Measurements from ENCODE around the gene KCNIP4.
"Not testable (repeated sequence)": the region's sequence is repeated elsewhere in the genome, so short reads cannot be mapped to it uniquely, and the experiment has no call there.

The KCNIP4 gene

DNA sequence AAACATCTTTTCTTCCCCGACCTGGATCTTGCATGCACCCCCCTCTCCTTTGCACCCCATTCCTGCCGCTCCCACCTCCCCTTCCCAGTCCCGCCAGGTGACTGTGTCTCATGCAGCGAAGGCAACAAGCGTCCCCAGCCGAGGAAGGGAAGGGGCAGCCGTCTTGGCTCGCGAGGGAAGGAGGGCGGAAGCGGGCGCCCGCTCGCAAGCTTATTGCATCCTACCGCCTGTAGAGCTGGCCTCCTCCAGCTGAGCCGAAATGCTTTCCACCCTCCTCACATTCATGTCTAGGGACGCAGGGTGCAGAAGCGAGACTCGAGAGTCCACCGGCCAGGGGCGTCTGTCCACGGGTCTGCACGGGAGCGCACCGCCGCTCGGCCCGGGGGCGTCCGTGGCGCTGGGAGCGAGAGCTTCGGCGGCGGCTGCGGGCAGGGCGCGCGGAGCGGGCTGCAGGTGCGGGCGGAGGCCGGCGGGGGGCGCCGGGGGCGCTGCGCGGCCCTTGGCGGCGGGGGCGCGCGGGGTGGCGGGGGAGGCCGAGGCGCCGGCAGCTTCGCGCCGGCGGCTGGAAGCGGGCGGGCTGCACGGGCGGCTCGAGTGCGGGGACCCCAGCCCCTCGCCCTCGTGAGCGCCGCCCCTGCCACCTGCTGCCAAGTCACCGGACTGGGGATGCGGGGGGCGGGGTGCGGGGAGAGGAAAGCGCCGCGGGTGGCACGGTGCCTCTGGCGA lies at the start of gene KCNIP4:
KCNIP4 (minus strand) TSS at position 426 of the 726 bp plus-strand sequence.
- DNase-seq (ENCODE audit: low read depth in 2 of 2, low spot score in 1 of 2): no peak

DNA sequence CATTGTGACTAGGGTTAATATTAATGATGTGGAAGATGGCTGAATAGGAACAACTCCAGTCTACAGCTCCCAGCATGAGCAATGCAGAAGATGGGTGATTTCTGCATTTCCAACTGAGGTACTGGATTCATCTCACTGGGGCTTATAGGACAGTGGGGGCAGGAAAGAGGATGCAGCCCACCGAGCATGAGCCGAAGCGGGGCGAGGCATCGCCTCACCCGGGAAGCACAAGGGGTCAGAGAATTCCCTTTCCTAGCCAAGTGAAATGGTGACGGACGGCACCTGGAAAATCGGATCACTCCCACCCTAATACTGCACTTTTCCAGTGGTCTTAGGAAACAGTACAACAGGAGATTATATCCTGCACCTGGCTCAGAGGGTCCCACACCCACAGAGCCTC lies 48.0 kb upstream of the KCNIP4 start:
- not testable (repeated sequence) for DNase-seq (ENCODE audit: low read depth in 2 of 2, low spot score in 1 of 2)

DNA sequence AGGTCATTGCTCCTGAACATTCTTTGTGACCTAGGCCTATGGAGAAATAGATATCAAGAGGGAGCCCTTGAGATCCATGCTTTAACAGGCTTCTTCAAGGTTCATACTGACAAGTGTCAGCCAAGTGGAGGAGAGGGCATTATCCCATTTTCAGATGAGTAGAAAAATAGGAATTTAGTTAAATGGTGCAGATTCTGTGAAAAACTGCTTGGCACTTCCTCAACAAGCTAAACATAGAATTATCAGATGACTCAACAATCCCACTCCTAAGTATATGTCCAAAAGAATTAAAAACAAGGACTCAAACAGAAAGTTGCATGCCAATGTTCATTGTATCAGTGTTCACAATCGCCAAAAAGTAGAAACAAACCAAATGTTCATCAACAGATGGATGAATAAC lies 43.8 kb upstream of the KCNIP4 start:
- no peak for DNase-seq (ENCODE audit: low read depth in 2 of 2, low spot score in 1 of 2)

DNA sequence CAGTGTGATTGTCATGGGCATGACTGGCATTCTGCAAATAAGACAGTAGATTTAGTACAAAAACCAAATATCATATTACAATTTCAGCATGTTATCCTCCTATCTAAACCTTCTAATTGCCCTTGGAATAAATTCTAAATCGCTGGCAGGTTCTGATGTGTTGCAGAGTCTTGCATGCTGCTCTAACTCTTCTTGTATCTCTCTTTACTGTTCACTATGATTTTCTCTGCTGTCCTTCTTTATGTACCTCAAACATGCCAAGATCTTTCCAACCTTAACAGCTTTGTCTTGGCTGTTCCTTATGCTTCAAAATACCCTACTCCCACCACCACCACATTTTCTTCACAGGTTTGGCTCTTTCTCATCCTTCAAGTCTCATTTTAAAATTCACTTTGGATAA lies 43.0 kb upstream of the KCNIP4 start:
- DNase-seq (ENCODE audit: low read depth in 2 of 2, low spot score in 1 of 2): no peak

DNA sequence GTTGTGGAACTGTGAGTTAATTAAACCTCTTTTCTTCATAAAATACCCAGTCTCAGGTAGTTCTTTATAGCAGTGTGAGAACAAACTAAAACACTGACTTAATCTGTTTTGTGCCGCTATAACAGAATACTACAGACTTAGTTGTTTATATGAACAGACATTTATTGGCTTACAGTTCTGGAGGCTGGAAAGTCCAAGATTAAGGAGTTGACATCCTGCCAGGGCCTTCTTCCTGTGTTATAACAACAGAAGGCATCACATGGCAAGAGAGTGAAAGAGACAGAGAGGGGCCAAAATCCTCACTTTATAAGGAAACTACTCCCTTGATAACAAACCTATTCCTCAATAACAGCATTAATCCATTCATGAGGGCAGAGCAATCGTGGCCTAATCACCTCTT lies 42.5 kb upstream of the KCNIP4 start:
- DNase-seq (ENCODE audit: low read depth in 2 of 2, low spot score in 1 of 2): no peak

DNA sequence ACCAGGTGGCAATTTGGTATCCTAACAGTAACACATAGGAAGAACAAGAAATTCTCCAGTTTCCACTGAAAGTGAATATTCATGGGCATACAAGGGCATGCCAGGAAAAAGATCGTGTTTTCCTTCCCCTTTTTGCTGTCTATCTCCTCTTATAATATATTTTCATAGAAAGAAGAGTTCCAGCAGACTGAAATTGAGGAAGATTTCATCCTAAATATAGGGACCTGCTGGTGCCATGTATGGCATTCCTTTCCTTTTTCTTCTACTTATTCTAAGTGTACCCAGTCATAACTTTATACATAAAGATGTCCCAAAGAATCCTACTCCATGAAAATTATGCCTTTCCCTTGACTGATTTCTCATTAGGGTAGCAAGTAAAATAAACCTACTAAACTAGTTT lies 40.8 kb upstream of the KCNIP4 start:
- DNase-seq (ENCODE audit: low read depth in 2 of 2, low spot score in 1 of 2): no peak

DNA sequence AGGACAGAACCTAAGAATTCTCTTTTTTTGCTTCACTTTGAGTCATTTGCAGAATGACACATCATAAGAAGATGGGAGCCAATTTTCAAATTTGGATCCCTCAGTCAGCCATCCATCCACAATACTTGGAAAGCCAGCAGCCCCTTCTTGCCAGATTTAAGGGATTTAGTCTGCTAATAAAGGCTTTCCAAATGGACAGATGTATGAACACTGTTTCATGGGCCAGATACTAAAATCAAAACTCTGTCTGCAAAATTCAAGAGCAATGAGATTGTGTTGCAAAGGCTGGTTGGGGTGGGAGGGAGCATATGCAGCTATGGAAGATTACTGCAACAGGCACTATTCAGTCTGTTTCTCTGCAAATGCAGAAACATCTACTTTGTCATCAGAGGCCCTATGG lies 37.7 kb upstream of the KCNIP4 start:
- DNase-seq (ENCODE audit: low read depth in 2 of 2, low spot score in 1 of 2): no peak

DNA sequence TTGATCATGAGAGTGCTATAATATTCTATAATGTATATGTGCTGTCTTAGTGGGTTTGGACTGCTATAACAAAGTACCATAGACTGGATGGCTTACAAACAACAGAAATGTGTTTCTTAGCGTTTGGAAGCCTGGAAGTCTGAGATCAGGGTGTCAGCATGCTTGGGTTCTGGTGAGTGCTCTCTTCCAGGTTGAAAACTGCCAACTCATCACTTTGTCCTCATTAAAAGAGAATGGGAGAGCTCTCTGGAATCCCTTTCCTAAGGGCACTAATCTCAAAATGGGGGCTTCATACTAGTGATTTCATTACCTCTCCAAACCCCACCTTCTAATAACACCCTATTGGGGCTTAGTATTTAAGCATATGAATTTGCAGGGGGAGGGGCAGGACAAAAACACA lies 33.5 kb upstream of the KCNIP4 start:
- DNase-seq (ENCODE audit: low read depth in 2 of 2, low spot score in 1 of 2): no peak

DNA sequence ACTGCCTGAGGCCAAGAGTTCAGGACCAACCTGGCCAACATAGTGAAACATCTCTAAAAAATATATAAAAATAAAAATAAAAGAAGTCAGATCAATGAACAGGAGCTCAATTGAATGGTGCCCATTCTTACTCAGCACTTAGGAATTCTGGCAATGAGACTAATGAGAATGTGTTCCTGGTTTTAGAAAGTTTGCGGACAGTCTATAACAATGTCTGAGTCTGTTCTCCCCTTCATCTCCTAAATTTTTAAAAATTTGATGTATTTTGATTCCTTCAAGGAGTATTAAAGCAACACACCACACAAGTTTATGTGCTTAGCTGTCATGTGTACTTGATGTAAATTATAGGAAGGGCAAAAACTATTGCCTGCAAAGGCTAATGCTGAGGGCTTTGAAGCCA lies 30.6 kb upstream of the KCNIP4 start:
- DNase-seq (ENCODE audit: low read depth in 2 of 2, low spot score in 1 of 2): no peak

DNA sequence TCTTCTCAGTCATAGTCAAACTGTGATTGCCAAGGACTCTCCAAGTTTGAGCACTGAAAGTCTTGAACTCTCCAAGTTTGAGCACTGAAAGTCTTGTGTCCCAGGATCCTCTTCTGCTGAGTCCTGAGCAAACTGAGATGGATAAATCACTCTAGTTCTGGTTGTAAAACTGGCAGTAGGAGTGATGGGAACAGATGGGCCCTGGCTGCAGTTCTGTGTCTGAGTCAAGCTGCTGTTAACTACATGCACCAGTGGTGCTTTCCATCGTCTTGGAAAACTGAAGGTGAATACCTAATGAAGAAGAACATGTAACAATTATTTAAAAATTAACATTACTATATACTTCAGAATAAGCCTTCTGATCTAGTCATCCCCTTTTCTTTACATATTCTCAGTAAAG lies 27.6 kb upstream of the KCNIP4 start:
- no peak for DNase-seq (ENCODE audit: low read depth in 2 of 2, low spot score in 1 of 2)

DNA sequence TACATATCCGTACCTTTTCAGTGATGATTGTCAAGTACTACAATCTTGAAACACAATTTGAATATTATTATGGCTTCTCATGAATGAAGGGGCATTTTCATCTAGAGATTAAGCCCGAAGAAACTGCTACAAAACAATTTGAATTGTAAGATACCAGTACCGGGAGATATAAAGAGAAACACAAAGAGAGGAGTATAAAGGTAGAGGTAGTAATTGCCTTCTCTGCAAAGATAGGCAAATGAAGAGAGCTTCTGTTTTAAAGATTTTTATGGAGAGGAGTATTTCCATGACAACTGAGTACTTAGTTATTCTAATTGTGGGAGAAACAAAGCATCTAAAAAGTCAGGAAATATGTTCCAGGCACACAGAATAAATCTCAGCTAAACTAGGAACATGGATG lies 25.3 kb upstream of the KCNIP4 start:
- no peak for DNase-seq (ENCODE audit: low read depth in 2 of 2, low spot score in 1 of 2)

DNA sequence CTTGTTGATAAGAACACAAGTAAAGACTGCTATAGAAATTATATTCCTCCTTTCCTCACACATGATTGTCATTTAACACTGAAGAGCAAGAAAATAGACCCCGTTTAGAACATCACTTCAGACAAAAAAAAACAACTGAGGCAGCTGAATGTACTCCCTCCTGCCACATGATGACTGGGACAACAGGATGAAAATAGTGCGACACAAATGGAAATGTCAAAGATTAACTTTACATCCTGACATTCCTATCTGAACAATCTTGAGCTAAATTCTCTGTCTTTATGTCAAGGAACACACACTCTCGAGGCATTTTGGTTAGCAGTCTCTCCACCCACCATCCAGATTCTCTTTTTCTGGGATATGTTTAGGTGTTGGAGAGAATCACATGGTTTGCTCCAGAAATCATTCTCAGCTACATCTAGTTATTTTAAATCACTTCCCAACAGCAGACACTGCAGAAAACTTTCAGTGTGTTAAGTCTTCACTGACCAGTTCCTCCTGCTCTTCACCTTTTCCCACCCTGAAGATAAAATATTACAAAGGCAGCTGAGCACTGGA lies 16.3 kb upstream of the KCNIP4 start:
- DNase-seq (ENCODE audit: low read depth in 2 of 2, low spot score in 1 of 2): no peak

DNA sequence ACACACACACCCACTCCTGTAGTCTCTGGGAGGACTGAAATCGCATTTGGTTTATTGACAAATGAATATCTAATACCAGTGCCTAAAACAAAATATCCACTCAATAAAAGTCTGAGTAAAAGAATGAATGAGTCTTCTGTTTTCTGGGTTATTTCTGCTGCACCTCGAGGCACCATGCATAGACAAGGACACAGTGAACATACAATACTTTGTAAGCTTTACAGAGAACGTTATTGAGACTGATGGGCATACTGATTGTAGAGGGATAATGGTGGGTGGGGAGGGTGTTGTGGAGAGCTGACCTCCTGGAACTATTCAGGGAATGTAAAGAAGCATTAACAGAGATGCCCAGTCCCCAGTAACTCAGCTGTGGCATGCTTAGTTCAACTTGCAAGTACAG lies 14.1 kb upstream of the KCNIP4 start:
- no peak for DNase-seq (ENCODE audit: low read depth in 2 of 2, low spot score in 1 of 2)

DNA sequence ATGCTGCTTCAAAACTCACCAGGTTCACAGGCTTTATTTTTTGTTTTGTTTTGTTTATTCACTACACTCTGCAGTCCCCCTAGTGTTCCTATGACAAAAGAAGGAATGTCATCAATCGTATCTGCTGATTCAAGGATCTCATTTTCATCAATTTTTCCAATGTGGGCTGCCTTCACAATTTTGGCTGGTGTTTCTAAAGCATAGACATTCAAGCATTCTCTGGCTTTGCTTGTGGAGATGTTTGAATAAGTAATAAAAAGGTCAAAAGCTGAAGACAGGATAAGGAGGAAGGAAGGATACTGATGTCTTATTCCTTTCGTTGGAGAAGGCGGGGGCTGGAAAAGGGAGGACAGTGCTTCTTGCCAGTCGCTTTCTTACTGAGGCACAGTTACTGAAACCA lies 12.2 kb upstream of the KCNIP4 start:
- DNase-seq (ENCODE audit: low read depth in 2 of 2, low spot score in 1 of 2): no peak

DNA sequence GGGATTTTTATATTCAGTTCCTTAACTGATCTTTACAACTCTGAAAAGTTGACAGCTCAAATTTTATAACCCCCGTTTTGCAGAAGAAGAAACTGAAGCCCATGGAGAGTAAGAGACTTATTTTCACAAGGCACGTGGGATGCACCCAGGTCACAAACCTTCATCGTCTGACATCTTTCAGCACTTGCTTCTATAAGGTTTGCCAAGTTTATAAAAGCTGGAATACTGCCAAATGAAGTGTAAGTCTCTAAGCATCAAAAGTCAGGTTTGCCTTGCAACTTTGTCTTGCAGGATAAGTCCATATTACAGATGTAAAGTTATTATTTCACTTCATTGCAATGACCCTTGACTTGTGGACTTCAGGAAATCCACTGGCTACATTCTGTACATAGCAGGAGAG lies 6.3 kb upstream of the KCNIP4 start:
- no peak for DNase-seq (ENCODE audit: low read depth in 2 of 2, low spot score in 1 of 2)

DNA sequence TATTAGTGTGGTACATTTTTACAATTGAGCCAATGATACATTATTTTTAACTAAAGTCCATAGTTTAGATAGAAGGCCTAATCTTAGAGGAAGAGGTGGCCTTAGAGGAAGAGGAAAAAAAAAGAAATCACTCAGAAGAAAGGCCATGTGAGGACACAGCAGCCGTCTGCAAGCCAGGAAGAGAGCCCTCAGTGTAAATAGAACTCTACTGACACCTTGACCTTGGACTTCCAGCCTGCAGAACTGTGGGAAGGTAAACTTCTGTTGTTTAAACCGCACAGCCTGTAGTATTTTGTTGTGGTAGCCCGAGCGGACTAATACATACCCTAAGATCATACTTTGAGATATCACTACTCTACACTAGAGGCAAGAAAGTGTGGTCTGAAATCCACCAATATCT lies 5.1 kb upstream of the KCNIP4 start:
- no peak for DNase-seq (ENCODE audit: low read depth in 2 of 2, low spot score in 1 of 2)

DNA sequence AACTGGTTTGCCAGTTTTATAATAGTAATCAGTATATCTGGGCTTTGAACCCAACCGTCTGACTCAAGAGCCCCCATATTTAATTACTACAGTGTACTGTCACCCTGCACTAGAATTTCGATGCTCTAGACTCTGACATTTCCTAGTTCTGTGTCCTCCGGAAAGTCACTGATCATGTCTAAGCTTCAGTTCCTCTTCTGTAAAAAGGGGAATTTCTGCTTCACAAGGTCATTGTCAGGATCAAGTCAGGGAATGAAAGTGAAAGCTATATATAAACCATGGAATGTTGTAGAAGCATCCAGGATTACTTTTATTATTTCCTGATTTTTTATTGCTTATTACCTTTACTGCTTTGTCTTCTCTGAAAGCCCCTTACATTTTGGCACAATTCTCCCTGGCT lies 4.0 kb upstream of the KCNIP4 start:
- DNase-seq (ENCODE audit: low read depth in 2 of 2, low spot score in 1 of 2): no peak

DNA sequence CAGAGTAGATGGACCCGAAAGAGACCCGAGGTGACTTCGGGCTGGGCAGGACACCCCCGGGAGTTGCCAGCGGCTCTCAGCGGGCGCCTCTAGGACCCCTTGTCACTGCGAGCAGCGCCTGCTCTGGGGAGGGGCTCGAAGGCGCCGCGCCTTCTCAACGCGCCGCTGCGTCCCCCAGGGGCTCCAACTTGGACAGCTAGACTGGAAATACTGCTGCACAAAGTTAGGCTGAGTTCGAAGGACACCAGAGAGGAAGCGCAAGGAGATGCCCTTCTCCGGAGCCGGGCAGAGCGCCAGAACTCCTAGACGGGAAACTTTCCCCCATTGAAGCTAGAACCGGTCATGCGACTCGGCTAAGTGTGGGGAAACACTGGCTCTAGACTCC lies 493 bp upstream of the KCNIP4 start:
- no peak for DNase-seq (ENCODE audit: low read depth in 2 of 2, low spot score in 1 of 2)

DNA sequence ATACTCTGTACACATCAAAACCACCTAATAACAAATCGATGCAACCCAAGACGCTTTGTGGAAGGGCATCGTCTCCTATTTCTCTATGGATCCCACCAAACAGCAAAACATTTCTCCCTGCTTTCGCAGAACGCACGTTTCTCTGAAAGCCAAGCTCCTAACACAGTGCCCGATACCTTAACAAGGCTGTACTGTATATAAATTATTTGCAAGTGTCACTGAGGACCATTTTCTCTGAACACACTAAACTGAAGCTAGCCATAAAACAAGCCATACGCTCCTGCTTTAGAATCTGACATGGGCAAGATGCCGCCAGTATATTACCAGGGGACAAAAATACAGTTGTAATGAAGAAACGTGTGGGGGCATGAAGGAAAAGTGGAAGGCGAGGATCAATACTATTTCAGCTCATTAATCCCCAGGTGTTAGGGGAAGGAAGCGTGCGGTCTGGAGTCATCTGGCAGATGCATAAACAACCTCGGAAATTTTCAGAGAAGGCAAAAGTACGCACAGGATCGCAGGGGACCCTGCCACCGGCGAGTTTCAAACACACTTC lies 703 bp downstream of the KCNIP4 start:
- no peak for DNase-seq (ENCODE audit: low read depth in 2 of 2, low spot score in 1 of 2)

DNA sequence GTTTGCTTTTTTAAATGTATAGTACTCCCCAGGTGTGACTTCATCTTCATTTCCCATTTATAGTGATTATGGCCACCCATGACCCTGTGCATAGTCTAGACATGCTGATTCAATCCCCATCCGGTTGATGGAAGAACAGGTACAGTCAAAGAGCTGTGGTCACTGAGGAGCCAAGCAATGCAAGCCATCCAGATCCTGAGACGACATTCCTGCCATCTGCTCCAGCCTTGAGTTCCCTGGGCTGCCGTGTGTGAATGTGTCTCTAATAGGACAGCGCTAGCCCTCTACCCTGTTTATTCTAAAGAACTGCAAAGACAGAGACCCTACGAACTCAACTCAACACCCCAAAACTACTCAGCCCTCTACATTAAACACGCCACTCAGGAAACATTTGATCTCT lies 1.7 kb downstream of the KCNIP4 start:
- DNase-seq (ENCODE audit: low read depth in 2 of 2, low spot score in 1 of 2): no peak

DNA sequence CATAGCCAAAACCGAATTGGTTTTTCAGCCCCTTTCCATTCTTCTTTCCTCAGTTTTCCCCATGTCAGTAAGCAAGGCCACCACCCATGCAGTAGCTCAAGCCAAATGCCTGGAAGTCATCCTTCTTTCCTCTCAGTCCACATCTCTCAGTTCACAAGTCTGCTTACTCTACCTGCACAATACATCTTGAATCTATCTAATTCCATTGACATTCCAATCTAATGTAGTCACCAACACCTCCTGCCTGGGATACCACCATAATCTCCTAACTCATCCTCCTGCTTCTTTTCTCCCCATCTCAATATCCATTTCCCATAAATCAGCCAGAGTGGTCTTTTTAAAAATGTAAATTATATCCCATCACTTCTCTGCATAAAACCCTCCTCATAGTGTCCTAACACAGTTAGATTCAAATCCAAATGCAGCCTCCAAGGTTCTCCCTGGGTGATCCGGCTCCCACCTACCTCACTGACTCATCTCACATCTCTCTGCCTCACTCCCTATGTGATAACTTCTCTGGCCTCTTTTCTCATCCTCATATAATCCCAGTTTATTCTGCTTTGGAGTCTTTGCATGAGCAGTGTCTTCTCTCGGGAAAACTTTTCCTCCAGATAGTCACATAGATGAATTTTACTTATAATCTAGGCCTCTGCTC lies 26.9 kb downstream of the KCNIP4 start:
- DNase-seq (ENCODE audit: low read depth in 2 of 2, low spot score in 1 of 2): no peak

DNA sequence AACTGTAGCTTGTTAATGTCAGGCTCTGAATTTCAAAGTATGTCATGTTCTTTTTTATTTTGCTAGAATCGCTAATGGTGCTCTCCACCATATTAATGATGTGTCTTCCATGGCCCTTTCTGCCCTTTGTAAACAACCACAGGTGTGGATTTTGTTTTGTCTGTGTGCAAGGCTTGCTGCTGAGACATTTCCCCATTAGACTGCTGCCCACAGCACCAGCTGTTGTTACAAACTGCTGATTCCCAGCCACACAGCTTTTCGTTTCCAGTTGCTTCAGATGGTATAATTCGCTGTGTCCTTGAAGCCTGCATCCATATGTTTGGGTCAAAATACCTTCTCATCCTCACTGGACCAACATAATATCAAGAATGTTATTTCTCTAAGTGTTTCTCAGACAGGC lies 32.8 kb downstream of the KCNIP4 start:
- DNase-seq (ENCODE audit: low read depth in 2 of 2, low spot score in 1 of 2): no peak

DNA sequence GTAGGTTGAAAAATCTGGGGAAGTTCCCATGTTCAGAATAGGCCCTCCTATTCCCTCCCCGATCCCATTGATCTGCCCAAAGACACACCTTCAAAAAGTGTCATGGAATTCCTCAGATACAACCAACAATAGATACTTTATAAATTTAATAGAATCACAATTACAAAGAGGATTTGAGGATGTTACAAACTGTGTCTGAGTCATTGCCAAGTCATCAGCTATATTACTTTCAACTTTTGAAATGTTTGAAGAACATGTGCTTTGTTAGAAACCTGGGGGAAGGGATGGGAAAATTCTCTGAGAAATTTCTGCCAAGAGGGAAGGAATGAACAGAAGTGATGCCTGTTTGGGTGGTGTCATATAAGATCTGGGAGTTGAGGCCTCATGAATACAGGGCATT lies 46.7 kb downstream of the KCNIP4 start:
- no peak for DNase-seq (ENCODE audit: low read depth in 2 of 2, low spot score in 1 of 2)
